Panc1 (cell line): ENCODE data around the gene PIM2. TPM values are rescaled to one million over a fixed set of nuclear protein-coding genes. Genes with fewer than 3 reads are reported as not detected.
"Not testable (repeated sequence)": the region's sequence is repeated elsewhere in the genome, so short reads cannot be mapped to it uniquely, and the experiment has no call there.

Source experiments
- ATAC-seq: fragments of 200-7000 bp; cut with Tn5 transposase; 2 replicates; pipeline ENCODE4 v1.9.1; 2020; ENCODE audit warnings: mild to moderate bottlenecking, moderate library complexity
- BruUV-seq: library from RNA; stranded (reverse); fragments of 400-500 nt; replicated peaks from 2 replicates; lab custom pipeline; 2021; lab: Mats Ljungman, UMichigan
- CTCF ChIA-PET: fragments of 300-600 bp; sonication (Branson Sonifier 250); formaldehyde crosslinking; loops from one replicate; lab custom pipeline; 2022; ENCODE audit warnings: antibody characterized with exemption; lab: Charles Lee
- POLR2A ChIA-PET: fragments of 300-600 bp; sonication (Branson Sonifier 250); formaldehyde crosslinking; loops from one replicate; lab custom pipeline; 2022; ENCODE audit warnings: antibody characterized with exemption; lab: Charles Lee
- DNase-seq: peaks from one replicate; pipeline ENCODE4 v3.0.0-alpha.2; 2010; ENCODE audit warnings: low read depth, low spot score
- H3K27ac ChIP-seq: 2 replicates; pipeline ENCODE4 v1.5.1; 2011; ENCODE audit warnings: mild to moderate bottlenecking, low read length, inconsistent platforms
- H3K27me3 ChIP-seq: fragments of 200-500 bp; sonication (Bioruptor generic); 2 replicates; pipeline ENCODE4 v1.6.0; 2014; ENCODE audit warnings: low read length, inconsistent platforms; ENCODE audit not compliant: control insufficient read depth, insufficient read depth
- H3K36me3 ChIP-seq: fragments of 200-500 bp; sonication (Bioruptor generic); 2 replicates; pipeline ENCODE4 v1.5.1; 2014; ENCODE audit warnings: inconsistent platforms, mild to moderate bottlenecking, low read length, moderate library complexity; ENCODE audit not compliant: control insufficient read depth, insufficient read depth
- H3K4me1 ChIP-seq: 2 replicates; pipeline ENCODE4 v1.5.1; 2011; ENCODE audit warnings: inconsistent platforms, mild to moderate bottlenecking, low read length, moderate library complexity; ENCODE audit not compliant: control insufficient read depth, insufficient read depth
- H3K4me3 ChIP-seq, 2 experiments: 2 replicates each; pipeline ENCODE4 v1.5.1; 2011 to 2012; ENCODE audit warnings: low read depth in 2 of 2, low read length in 2 of 2, mild to moderate bottlenecking in 2 of 2, inconsistent platforms in 1 of 2, moderate library complexity in 1 of 2
- H3K9me3 ChIP-seq: fragments of 200-500 bp; sonication (Bioruptor generic); 2 replicates; pipeline ENCODE4 v1.5.1; 2014; ENCODE audit warnings: low read depth, mild to moderate bottlenecking, inconsistent platforms, low read length, moderate library complexity; ENCODE audit not compliant: control insufficient read depth, insufficient read depth
- POLR2AphosphoS5 ChIP-seq: IDR thresholded peaks from 2 replicates; pipeline ENCODE4 v1.6.1; 2012; ENCODE audit warnings: mild to moderate bottlenecking, low read depth, low read length, moderate library complexity
- SIN3A ChIP-seq: IDR thresholded peaks from 2 replicates; pipeline ENCODE4 v1.6.1; 2012; ENCODE audit warnings: low read depth, mild to moderate bottlenecking, low read length, moderate library complexity, borderline replicate concordance; ENCODE audit not compliant: insufficient read depth
- TCF7L2 ChIP-seq: IDR thresholded peaks from 2 replicates; pipeline ENCODE4 v1.6.1; 2011; ENCODE audit warnings: mild to moderate bottlenecking, low read depth, low read length, inconsistent platforms
- in situ Hi-C: cut with HindIII; loops from 2 replicates; pipeline ENCODE4 v1.10.0; 2016; ENCODE audit warnings: low sequenced_read_pairs, low pct_unique_long_range_greater_than_20kb
- intact Hi-C: fragments of 100-400 bp; cut with micrococcal nuclease; formaldehyde crosslinking; loops from one replicate; pipeline ENCODE4 v1.10.0; 2022; ENCODE audit not compliant: unreplicated experiment
- total RNA-seq: library from RNA; stranded (reverse); gene quantifications from one replicate; pipeline ENCODE4 v1.2.1, GENCODE V29; 2021; ENCODE audit not compliant: unreplicated experiment
- TF ChIP-seq, protein P1 (sequence below), 2 experiments: IDR thresholded peaks; 2 replicates each; pipeline ENCODE4 v1.6.1; 2011 to 2012; ENCODE audit warnings: low read depth in 2 of 2, control low read depth in 1 of 2, low read length in 1 of 2, mild to moderate bottlenecking in 1 of 2, moderate library complexity in 1 of 2; ENCODE audit not compliant: insufficient read depth in 1 of 2
- TF ChIP-seq, protein P2 (sequence below): fragments of 450-650 bp; IDR thresholded peaks from 2 replicates; pipeline ENCODE4 v1.5.1; 2017; ENCODE audit warnings: mild to moderate bottlenecking

Gene PIM2
- total RNA-seq, 1 experiment from 2014 or later, result 52.6 TPM

DNA sequence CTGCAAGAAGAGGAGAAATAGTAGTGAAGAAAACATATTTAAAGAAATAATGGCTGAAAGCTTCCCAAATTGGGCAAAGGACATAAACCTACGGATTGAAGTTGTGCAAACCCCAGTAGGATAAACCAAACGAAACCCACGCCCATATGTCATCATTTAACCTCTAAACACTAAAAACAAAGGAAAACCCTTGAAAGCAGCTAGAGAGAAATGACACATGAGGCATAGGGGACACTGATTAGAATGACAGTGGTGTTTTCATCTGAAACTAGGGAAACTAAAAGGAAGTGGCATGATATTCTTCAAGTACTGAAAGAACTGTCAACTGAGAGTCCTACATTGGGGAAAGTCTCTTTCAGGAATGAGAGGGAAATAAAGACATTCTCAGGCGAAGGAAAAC lies 41.9 kb downstream of the PIM2 start:
- H3K36me3 ChIP-seq, H3K27me3 ChIP-seq, in situ Hi-C loops, DNase-seq, POLR2A ChIA-PET, CTCF ChIA-PET, intact Hi-C loops, H3K4me1 ChIP-seq, ATAC-seq, H3K4me3 ChIP-seq, BruUV-seq, H3K27ac ChIP-seq, H3K9me3 ChIP-seq: not testable (repeated sequence)

DNA sequence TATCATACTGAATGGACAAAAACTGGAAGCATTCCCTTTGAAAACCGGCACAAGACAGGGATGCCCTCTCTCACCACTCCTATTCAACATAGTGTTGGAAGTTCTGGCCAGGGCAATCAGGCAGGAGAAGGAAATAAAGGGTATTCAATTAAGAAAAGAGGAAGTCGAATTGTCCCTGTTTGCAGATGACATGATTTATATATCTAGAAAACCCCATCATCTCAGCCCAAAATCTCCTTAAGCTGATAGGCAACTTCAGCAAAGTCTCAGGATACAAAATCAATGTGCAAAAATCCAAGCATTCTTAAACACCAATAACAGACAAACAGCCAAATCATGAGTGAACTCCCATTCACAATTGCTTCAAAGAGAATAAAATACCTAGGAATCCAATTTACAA lies 46.8 kb downstream of the PIM2 start:
- H3K4me3 ChIP-seq, H3K4me1 ChIP-seq, BruUV-seq, CTCF ChIA-PET, H3K9me3 ChIP-seq, POLR2A ChIA-PET, DNase-seq, H3K27me3 ChIP-seq, ATAC-seq, in situ Hi-C loops, intact Hi-C loops, H3K27ac ChIP-seq, H3K36me3 ChIP-seq: not testable (repeated sequence)

DNA sequence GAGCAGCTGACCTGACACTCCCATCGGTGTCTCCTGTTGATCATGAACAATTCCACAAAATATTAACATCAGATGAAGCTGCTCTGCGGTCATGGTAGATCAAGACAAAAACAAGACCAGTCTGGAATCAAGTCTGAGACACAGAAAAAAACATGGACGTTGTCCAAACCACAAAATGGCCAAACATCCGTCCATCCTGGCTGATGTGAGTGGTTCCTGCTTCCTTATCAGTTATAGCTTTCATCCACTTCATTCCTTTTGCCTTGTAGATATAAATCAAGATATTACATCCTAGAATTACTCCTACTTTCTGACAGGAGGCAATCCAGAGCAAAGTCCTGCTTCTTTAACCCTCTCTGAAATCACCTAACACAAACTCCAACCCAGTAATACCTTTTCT lies 54.6 kb downstream of the PIM2 start:
- no peak overlapping the region for H3K4me3 ChIP-seq
- H3K27me3 ChIP-seq, result no peaks in the 10 kb centered on the region
- no peak overlapping the region for H3K27ac ChIP-seq
- ChIA-PET POLR2A (no interaction called here), CTCF (no interaction called here)
- ATAC-seq, result no peak
- no peaks in the 10 kb centered on the region for H3K36me3 ChIP-seq
- BruUV-seq, result no TSS peak
- in situ Hi-C loops (no loop called here), intact Hi-C loops (no loop called here)
- no peak for DNase-seq
- TF ChIP-seq, protein P1, sequence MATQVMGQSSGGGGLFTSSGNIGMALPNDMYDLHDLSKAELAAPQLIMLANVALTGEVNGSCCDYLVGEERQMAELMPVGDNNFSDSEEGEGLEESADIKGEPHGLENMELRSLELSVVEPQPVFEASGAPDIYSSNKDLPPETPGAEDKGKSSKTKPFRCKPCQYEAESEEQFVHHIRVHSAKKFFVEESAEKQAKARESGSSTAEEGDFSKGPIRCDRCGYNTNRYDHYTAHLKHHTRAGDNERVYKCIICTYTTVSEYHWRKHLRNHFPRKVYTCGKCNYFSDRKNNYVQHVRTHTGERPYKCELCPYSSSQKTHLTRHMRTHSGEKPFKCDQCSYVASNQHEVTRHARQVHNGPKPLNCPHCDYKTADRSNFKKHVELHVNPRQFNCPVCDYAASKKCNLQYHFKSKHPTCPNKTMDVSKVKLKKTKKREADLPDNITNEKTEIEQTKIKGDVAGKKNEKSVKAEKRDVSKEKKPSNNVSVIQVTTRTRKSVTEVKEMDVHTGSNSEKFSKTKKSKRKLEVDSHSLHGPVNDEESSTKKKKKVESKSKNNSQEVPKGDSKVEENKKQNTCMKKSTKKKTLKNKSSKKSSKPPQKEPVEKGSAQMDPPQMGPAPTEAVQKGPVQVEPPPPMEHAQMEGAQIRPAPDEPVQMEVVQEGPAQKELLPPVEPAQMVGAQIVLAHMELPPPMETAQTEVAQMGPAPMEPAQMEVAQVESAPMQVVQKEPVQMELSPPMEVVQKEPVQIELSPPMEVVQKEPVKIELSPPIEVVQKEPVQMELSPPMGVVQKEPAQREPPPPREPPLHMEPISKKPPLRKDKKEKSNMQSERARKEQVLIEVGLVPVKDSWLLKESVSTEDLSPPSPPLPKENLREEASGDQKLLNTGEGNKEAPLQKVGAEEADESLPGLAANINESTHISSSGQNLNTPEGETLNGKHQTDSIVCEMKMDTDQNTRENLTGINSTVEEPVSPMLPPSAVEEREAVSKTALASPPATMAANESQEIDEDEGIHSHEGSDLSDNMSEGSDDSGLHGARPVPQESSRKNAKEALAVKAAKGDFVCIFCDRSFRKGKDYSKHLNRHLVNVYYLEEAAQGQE (IDR thresholded peaks at IDR 0.05; ENCODE audit: insufficient read depth in 1 of 2, low read depth in 2 of 2, low read length in 1 of 2), result no peak
- TF ChIP-seq, protein P2, sequence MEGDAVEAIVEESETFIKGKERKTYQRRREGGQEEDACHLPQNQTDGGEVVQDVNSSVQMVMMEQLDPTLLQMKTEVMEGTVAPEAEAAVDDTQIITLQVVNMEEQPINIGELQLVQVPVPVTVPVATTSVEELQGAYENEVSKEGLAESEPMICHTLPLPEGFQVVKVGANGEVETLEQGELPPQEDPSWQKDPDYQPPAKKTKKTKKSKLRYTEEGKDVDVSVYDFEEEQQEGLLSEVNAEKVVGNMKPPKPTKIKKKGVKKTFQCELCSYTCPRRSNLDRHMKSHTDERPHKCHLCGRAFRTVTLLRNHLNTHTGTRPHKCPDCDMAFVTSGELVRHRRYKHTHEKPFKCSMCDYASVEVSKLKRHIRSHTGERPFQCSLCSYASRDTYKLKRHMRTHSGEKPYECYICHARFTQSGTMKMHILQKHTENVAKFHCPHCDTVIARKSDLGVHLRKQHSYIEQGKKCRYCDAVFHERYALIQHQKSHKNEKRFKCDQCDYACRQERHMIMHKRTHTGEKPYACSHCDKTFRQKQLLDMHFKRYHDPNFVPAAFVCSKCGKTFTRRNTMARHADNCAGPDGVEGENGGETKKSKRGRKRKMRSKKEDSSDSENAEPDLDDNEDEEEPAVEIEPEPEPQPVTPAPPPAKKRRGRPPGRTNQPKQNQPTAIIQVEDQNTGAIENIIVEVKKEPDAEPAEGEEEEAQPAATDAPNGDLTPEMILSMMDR, result no peak
- TF ChIP-seq TCF7L2 (no peak), POLR2AphosphoS5 (no peak), SIN3A (no peak)
- H3K4me1 ChIP-seq, result no peaks in the 10 kb centered on the region
- no peaks in the 10 kb centered on the region for H3K9me3 ChIP-seq

Other genes starting within 250 kb of the PIM2 start
- gene WAS, start 235.2 kb downstream of the PIM2 start, total RNA-seq, result 0.82 TPM
- 25.6 TPM for gene SUV39H1, start 222.3 kb downstream of the PIM2 start, total RNA-seq
- not detected for gene GLOD5, start 157.3 kb downstream of the PIM2 start, total RNA-seq
- gene GATA1, start 132.4 kb downstream of the PIM2 start, total RNA-seq, result 0.23 TPM
- gene HDAC6, start 117.0 kb downstream of the PIM2 start, total RNA-seq, result 97.1 TPM
- gene ERAS, start 92.5 kb downstream of the PIM2 start, total RNA-seq, result 0.23 TPM
- 17.8 TPM for gene PCSK1N, start 83.4 kb downstream of the PIM2 start, total RNA-seq
- 92.1 TPM for gene TIMM17B, start 21.3 kb downstream of the PIM2 start, total RNA-seq
- 136 TPM for gene PQBP1, start 21.1 kb downstream of the PIM2 start, total RNA-seq
- gene SLC35A2, start 7.4 kb downstream of the PIM2 start, total RNA-seq, result 72.4 TPM
- 59.5 TPM for gene OTUD5, start 38.6 kb upstream of the PIM2 start, total RNA-seq
- gene KCND1, start 52.8 kb upstream of the PIM2 start, total RNA-seq, result 5.5 TPM
- 51.0 TPM for gene GRIPAP1, start 83.2 kb upstream of the PIM2 start, total RNA-seq
- gene TFE3, start 124.3 kb upstream of the PIM2 start, total RNA-seq, result 45.9 TPM
- 11.0 TPM for gene CCDC120, start 140.0 kb upstream of the PIM2 start, total RNA-seq
- 36.3 TPM for gene PRAF2, start 155.0 kb upstream of the PIM2 start, total RNA-seq
- 49.3 TPM for gene WDR45, start 160.9 kb upstream of the PIM2 start, total RNA-seq
- 28.0 TPM for gene GPKOW, start 204.7 kb upstream of the PIM2 start, total RNA-seq
- gene MAGIX, start 243.7 kb upstream of the PIM2 start, total RNA-seq, result 3.8 TPM